HG02588 (cell line): ENCODE data around the gene CWF19L1.

Source experiments
- ATAC-seq: cut with Tn5 transposase; IDR thresholded peaks from one replicate; pipeline ENCODE4 v1.9.1; 2021; ENCODE audit warnings: mild to moderate bottlenecking, moderate library complexity; ENCODE audit not compliant: unreplicated experiment

The CWF19L1 gene

DNA sequence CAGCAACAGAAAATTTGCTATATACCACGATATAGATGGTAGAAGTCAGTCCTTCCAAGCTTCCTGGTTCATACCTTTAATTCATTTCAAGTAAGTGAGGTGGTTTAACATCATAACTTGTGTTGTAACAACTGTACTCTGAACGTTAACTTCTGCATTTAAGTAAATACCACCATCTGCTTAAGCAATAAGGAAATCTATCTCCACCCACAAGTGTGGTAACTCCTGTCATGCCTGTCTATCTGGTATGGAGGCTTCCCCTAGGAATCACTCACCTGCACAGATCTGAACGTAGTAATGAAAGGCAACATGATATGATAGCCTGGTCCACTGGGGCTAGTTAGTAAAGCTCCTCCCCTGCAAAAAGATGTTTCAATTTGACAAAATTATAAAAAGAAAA lies 84.0 kb downstream of the CWF19L1 start:
- ATAC-seq = no peak

DNA sequence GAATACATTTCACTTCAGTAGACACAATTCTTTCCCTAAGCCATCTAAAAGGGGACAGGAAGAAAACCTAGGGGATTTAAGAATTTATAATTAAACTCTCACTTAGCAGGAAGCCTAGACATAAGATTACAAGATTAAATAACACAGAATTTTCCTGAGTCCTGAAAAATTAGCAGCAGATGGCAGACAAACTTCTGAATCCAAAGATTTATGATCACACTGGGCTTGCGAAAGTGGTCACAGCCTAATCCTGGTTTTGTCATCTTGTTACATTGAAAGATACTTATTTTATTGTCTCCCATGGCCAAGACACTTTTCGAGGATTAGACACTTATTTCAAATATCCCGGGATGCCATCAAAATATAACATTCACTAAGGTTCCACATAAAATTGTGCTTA lies 84.5 kb downstream of the CWF19L1 start:
- ATAC-seq = no peak
